DMS 273 treated with DMSO at 0.1 percent for 48 hours (cell line): ENCODE measurements around the gene CATSPER1.
A peak's percentile ranks its signal among the peaks of the same experiment; 100 is the strongest.
"Not testable (repeated sequence)": the region's sequence is repeated elsewhere in the genome, so short reads cannot be mapped to it uniquely, and the experiment has no call there.

Source experiments
- DNase-seq: peaks from one replicate; lab custom pipeline; 2025; lab: John Stamatoyannopoulos, UW

Gene CATSPER1

DNA sequence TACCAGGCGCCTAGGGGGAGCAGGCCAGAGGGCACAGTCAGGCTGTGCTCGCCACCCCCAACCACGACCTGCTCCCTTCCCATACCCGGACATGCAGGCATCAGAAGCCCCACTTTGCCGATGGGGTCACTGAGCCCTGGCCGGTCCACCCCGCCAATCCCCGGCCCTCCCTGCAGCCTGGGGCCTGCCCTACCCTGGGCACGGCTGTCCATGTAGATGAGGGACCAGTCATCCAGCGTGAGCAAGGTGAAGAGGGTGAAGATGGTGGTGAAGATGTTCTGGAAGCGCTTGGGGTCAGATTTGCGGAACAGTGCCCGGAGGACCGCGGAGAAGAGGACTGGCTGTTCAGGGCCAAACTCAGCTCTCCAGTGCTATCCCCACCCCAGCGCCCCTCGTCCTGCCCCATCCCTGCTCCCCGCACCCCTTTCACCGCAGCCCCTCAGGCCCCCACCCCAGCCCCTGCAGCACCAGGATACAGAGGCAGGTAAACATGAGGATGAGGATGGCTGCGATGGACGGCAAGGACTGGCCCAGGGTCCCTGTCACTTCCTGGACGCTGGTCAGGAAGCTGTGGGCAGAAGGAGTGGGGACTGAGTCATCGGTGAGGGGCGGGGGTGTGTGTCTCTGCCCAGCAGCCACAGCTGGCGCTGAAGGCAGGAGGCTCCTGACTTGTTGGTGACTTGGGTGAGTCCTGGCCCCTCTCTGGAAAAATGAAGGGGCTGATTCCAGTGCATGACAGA, 5.5 kb downstream of the CATSPER1 start:
- DNase-seq: no peak

DNA sequence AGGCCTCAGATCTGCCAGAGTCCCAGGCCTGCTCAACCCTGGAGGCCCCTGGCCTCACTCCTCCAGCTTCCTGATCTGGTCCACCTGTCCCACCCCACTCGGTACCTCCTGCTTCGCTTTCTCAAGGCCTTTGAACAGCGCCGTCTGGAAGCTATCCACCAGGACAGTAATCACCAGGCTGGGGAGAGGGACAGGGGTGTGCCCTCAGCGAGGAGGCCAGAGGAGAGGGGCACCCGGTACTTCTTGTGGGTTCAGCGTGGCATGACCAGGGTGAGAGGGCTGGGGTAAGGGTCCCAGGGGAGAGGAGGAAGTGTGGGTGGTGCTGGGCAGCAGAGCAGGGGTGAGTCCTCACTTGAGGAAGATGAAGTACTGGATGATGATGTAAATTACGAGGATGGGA, 6.1 kb downstream of the CATSPER1 start:
- no peak for DNase-seq

DNA sequence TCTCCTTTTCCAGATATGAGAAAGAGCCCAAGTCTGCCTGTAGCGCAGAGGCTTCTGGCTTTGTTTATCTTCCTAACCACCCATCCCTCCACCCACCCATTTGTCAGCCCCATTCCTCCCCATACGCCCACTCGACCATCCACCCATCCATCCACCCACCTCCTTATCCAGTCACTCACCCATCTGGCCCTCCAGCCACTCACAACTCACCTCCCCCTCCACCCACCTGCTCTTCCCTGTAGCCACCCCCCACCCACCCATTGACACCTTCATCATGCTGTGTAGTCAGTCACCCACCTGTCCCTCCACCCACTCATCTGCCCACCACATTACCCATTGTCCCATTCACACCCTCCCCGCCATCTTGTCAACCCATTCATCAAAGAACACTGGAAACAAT, 9.0 kb downstream of the CATSPER1 start:
- DNase-seq: no peak

DNA sequence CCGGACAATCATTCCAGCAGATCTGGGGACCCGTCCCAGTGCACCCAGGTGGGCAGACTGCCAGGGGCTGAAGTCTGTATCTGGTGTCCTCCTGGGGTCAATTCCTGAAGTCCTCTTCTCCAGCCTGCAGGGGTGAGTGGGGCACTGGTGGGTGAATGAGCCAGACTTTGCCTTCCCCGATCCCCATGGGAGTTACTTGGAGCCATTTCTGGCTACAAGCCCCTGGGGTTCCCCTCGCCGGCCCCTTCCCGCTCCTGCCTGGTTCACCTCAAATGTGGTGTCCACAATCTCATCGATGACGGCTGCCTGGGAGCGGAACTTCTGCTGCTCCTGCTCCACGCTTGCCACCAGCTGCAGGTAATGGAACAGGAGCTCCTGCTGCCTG, 9.5 kb downstream of the CATSPER1 start:
- DNase-seq: no peak

DNA sequence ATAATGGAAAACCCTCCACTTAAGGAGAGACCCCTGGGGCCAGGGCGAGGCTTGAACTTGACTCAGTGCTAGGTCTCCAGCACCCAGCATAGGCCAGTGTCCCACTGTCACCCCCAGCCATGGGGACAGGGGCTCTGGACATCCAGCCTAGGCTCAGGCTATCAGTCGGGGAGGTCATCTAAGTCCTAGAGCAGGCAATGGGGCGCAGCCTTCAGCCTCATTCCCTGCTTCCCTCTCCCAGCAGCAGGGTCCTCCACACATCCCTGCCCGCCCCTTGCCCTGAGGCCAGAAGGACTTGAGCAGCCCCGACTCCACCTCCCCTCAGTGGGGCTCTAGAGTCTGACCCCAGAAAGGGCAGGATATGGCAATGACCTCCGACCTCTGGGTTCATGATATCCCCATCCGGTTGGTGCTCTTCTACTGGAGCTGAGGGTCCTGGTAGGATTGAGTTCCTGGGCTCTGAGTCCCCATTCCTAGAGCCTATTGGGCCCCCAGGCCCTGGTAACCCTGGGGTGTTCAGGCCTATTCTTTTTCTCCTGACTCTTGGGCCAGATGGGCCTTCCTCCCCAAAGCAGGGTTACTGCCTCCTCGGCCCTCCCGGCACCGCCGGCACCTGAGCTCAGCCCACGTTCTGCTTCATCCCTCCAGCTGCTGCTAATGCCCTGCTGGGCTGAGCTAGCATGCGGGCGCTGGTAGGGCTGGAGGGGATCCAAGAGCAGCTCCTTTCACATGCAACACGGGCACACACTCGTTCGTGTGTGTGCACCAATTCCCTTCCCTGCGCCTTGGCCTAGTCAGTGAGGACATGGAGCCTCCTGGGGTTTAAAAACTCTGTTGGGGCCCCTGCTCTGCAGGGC, 10.1 kb downstream of the CATSPER1 start:
- peak; percentile 73 for DNase-seq

DNA sequence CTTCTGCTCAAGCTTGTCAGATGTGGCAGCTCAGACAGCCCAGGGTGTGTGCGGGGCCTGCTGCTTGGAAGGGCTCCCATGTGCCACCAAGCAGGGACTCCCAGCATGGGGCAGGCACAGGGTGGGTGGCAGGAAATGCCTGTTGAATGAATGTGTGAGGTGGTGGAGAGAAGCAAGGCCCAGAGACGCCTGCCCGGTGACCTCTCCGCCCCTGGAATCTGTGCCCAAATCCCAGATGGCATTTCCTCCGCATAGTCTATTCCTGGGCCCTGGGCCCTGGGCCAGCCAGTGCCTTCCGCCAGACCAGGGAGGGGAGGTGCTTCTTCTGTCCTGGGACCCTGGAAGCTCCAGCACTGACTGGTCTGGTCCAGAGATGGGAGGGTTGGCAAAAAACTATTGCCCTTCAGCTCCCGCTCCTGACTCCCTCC, 10.8 kb downstream of the CATSPER1 start:
- DNase-seq: no peak

DNA sequence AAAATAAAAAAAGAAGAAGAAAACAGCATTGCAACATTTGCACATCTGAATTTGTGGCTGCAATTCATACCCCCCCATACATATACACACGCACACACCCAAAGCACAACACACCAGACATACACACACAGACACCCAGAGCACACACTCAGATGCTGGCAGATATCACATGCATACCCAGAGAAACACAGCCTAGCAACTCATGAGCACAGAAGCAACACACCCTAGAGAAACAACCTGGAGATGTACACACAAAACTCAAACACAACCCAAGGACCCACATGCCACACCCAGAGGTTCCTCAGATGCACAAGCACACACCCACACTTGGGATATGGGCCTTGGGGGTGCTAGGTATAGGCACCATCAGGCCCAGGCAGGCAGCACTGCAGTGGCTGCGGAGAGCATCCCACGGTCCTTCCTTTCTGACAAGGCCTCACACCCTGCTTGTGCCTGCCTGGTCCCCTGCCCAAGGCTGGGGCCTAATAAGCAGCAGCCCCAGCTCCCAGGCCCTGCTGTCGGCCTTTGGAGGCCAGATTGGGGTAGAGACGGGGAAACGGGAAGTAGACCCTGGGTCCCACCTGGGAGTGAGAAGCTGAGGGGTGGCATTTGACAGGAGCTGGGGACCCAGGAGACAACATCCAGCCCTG, 11.3 kb downstream of the CATSPER1 start:
- DNase-seq: no peak

DNA sequence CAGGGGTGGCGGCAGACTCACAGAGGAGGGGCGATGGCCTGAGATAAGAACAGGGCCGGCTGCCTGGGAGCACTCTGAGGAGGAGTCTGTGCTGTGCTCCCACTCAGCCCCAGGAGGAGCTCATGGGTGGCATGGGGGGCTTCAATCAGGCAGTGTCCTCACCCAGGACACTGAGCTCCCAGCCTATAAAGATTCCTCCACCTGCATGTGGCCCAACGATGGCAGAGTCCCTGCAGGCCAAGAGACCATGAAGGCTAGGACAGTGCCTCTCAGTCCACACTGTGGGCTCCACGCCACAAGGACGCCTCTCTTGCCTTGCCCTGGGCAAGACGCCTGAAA, 12.5 kb downstream of the CATSPER1 start:
- DNase-seq: no peak

DNA sequence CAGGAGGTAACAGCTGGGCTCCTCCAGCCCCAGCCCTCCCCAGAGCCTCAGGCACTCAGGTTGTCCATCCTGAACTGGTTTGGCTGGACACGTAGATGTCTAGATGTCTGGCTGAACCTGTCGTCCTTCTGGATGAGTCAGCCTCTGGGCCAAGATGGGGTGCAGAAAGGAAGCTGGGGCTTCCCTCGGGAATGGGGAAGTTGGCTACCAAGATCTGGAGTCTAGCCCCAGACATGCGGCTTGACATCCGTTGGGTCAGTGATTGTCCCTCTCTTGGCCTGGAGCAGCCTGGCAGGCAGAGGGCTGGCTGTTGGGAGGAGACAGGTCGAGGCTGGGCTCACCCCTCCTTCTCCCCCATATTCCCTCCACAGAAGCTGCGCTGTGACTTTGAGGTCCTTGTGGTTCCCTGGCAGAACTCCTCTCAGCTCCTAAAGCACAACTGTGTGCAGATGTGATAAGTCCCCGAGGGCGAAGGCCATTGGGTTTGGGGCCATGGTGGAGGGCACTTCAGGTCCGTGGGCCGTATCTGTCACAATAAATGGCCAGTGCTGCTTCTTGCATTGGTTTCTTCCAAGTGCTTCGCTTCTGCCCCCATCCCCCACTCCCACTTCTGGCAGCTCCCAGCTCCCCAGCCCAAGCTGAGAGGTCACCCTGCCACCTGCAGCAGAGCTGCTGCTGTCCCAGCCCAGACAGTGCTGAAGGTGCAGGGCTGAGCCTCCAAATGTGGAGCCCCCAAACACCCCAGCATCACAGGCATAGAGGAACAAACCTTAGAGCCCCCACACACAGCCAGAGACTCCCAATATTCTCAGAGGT, 13.1 kb downstream of the CATSPER1 start:
- DNase-seq: no peak

DNA sequence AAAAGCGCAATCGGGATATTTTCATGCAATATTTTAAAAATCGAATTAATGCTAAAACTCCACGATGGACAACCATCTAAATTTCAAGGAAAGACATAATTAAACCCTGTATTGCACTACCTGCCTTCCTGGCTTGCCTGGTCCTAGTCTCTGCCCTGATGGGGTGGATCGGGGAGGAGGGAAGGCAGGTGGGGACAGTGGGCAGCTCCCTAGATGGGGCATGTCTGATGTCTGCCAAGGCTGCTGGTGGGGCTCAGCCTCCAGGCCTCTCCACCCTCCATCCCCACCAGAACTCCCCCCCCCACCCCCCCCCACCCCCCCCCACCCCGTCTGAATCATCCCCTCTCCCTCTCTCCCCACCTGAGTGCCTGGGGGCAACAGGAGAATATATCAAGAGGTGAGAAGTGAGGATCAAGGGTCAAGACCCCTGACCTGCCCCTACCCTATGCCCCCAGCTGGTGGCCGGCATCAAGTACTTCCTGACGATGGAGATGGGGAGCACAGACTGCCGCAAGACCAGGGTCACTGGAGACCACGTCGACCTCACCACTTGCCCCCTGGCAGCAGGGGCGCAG, 13.8 kb downstream of the CATSPER1 start:
- DNase-seq: no peak

DNA sequence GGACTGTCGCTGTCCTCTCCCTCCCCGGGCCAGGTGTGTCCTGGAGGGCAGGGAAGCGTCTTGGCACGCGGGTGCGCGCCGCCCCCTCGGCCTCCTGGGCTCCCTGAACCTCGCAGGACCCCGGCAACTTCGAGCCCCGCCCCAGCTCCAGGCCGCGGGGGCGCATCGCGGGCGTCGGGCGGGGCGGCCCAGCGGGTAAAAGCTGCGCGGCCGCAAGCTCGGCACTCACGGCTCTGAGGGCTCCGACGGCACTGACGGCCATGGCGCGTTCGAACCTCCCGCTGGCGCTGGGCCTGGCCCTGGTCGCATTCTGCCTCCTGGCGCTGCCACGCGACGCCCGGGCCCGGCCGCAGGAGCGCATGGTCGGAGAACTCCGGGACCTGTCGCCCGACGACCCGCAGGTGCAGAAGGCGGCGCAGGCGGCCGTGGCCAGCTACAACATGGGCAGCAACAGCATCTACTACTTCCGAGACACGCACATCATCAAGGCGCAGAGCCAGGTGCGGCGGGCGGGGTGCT, 14.4 kb downstream of the CATSPER1 start, which contains the start of gene CST6:
Gene CST6, plus strand, starts transcription at position 224 of the 519 bp plus-strand sequence. Its CDS starts 37 bp downstream, at position 261.
- DNase-seq: no peak

DNA sequence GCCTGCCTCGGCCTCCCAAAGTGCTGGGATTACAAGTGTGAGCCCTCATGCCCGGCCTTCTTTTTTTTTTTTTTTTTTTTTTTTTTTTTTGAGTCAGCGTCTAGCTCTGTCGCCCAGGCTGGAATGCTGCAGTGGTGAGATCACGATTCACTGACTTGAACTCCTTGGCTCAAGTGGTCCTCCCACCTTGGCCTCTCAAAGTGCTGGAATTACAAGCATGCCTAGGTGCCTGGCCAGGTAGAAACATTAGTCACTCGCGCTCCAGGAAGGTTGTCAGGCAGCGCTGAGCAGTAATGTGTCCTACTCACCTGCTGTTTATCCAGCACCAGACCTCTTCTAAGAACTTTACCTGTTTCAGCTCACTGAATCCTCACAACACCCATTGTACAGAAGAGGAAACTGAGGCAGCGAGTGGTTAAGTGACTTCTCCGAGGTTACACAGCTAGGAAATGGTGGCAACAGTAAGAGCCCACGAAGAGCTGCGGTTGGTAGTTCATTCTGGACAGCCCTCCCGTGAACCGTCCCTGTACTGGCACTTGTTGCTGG, 15.0 kb downstream of the CATSPER1 start:
- DNase-seq: no peak

DNA sequence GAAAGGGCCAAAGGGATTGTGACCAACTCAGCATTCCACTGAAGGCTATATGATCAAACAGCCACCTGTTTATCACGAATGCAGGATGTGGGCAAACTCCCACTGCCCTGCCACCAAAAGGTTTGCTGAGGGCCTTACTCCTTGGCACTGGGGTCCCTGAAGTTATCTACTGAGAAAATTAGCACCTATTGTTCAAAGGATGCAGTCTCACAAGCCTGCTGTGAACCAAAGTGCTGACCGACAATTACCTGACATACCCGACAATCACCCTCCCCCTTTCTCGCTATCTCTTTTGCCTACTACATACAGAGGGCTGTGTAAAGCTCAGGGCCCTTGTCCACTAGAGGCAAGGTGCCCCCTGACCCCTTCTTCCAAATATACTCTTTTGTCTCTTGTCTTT, 16.2 kb downstream of the CATSPER1 start:
- not testable (repeated sequence) for DNase-seq

DNA sequence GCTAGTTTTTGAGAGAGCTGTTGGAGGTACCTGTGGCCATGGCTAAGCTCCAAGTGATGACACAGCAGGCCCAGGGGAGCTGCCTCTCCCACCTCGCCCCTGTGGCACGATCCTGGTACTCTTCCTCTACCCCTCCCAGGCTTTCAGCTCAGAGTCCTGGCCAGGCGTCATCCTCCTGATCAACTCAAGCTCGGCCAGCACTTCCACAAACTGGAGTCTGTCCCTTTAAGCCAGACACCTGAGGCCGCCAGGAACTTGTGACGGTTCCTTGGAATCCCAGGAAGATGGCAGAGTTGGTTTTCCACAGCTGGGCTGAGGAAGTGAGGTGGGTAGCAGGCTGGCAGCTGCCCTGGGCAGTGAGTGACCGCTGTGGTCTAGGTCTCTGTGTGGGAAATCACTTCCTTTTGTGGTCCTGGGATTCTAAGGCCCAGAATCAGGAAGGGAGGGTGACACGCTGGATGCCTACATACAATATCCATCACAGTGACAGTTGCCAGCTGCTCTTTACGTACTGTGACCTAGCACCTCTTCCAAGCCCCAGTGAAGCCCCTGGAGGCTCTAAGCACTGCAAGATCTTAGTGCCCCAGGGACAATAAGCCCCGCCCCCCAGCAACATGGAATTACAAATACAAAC, 17.7 kb downstream of the CATSPER1 start:
- no peak for DNase-seq

DNA sequence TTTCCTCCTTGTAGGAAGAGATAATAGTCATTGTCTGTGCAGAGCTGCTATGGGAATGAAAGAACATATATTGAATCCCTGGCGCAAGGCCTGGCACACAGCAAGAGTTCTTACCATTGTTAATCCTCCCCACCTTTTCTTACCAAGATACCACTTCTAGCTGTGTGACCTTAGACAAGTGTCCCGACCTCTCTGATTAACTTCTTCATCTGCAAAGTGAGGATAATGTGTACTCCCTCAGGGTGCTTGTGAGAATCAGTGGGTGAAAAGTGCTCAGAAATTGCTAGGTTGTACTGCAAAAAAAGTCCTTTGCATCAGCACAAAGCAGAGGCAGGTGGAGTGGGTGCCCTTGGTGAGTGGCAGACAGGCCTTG, 18.2 kb downstream of the CATSPER1 start:
- DNase-seq: no peak

DNA sequence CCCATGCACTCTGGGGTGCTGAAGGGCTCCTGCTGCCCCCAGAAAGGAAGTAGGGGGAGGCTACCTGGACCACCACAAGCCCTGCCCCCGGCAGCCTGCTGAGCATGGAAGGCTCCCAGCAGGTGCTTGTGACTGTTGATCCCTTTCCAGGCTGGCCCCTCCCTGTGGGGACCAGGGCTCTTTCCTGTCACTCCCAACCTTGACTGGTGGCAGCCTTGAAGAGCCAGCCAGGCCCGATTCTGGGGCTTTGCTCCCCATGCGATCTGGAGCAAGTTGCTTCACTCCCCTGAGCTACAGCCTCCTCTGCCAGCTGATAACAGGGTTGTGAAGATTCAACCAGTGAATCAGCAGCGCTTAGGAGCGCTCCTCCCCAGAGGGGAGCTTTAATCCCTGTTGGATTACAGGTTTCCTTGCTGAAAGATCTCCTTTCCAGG, 19.1 kb downstream of the CATSPER1 start:
- DNase-seq: no peak

DNA sequence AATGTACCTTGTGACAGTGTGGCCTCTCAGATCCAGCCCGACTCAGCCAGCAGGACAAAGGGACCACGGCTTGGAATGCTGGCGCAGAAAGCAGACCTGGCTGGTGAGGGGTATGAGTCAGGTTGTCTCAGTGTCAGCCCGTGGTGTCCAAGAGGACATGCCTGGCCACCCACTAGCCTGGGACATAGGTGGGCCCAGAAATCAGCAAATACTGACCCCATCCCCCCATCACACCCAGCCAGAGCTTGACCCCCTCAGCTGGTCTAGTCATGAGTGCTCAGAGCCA, 19.4 kb downstream of the CATSPER1 start:
- DNase-seq: no peak

DNA sequence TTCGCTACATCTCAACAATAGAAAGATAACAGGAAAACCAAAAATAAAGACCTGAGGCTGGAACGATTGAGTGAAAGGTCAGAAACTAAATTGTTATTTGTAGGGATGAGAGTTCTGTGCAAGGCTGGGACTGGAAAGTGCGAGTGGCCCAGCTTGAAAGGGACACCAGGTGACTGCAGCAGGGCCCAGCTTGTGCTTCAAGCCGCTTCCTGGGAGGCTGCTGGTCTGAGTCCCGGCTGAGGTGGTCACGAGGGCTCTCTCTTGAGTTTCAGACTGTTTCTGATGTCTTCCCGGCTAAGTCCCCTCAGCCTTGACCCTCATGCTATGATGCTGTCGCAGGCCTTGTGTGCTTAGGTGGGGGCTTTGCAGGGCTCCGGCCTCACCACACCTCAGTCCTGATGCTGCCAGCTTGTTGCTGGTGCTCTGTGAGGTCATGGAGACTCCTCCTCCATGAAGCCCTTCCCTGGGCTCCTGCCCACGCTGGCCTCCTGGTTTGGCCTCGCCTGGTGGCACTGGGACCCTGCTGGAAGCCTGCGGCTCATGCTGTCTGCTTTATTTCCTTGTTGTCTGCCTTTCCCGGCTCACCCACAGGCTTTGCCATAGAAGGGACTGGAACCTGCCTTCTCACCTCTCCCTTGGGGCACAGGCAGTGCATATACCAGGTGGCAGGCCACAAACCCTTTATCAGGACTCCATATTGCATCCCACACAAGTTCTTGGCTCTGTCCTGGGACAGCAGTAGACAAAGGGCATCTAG, 20.0 kb downstream of the CATSPER1 start:
- no peak for DNase-seq

DNA sequence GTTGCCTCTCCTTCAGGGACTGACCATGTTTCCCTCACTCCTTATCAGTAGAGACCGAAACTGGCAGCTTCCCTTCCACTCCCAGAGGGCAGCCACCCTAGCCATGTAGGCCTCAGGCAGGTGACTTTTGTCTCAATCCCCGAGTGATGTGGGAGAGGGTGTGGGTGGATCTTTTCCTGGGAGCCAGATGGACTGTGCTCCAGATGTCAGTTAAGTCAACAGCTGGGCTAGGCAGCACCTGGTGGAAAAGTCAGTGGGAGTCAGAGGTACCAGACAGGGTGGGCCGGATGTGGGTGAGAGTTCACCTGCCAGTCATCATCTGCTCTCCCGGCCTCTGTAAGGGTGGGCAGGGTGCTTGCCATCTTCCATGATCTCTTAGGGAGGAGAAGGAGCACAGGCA, 22.1 kb downstream of the CATSPER1 start:
- DNase-seq: no peak

DNA sequence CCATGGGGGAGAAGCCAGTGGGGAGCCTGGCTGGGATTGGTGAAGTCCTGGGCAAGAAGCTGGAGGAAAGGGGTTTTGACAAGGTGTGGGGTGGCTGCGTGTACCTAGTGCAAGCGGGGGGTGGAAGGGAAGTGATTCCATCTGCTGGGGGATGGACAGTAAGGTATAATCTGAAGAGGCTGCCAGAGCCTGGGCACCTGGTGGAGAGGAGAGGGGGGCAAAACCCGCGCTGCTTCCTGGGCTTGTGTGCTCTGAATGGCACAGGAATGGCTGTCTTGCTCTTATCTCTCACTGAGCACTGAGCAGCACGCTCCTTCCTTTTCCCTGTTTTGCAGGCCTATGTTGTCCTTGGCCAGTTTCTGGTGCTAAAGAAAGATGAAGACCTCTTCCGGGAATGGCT, 23.0 kb downstream of the CATSPER1 start:
- no peak for DNase-seq
